HEK293 (cell line): ENCODE measurements around the gene MCRIP1.
A peak's percentile ranks its signal among the peaks of the same experiment; 100 is the strongest.

Experiments used
- BCL11B ChIP-seq: fragments of 450-650 bp; formaldehyde crosslinking; IDR thresholded peaks from 2 replicates; pipeline ENCODE4 v1.5.1; 2016; ENCODE audit warnings: low read depth, missing biosample characterization, missing genetic modification characterization
- GLIS1 ChIP-seq: fragments of 450-650 bp; formaldehyde crosslinking; IDR thresholded peaks from 2 replicates; pipeline ENCODE4 v1.5.1; 2016; ENCODE audit warnings: missing biosample characterization, missing genetic modification characterization
- GLIS2 ChIP-seq: fragments of 450-650 bp; formaldehyde crosslinking; IDR thresholded peaks from 2 replicates; pipeline ENCODE4 v1.5.1; 2016; ENCODE audit warnings: missing biosample characterization, missing genetic modification characterization
- KLF8 ChIP-seq: fragments of 450-650 bp; formaldehyde crosslinking; IDR thresholded peaks from 2 replicates; pipeline ENCODE4 v1.5.1; 2016; ENCODE audit warnings: missing biosample characterization, missing genetic modification characterization
- MYNN ChIP-seq: fragments of 450-650 bp; formaldehyde crosslinking; IDR thresholded peaks from 2 replicates; pipeline ENCODE4 v1.5.1; 2016; ENCODE audit warnings: missing biosample characterization, missing genetic modification characterization, borderline replicate concordance
- OSR2 ChIP-seq: fragments of 450-650 bp; formaldehyde crosslinking; IDR thresholded peaks from 2 replicates; pipeline ENCODE4 v1.5.1; 2016; ENCODE audit warnings: missing biosample characterization, missing genetic modification characterization
- WT1 ChIP-seq: fragments of 450-650 bp; formaldehyde crosslinking; IDR thresholded peaks from 2 replicates; pipeline ENCODE4 v1.5.1; 2016; ENCODE audit warnings: missing biosample characterization, missing genetic modification characterization
- YY1 ChIP-seq: fragments of 450-650 bp; formaldehyde crosslinking; IDR thresholded peaks from 2 replicates; pipeline ENCODE4 v1.5.1; 2018; ENCODE audit warnings: missing biosample characterization, missing genetic modification characterization
- ZBTB17 ChIP-seq: fragments of 450-650 bp; formaldehyde crosslinking; IDR thresholded peaks from 2 replicates; pipeline ENCODE4 v1.5.1; 2016; ENCODE audit warnings: missing biosample characterization, missing genetic modification characterization
- ZBTB20 ChIP-seq: fragments of 450-650 bp; formaldehyde crosslinking; IDR thresholded peaks from 2 replicates; pipeline ENCODE4 v1.5.1; 2016; ENCODE audit warnings: missing biosample characterization, missing genetic modification characterization
- ZNF146 ChIP-seq: fragments of 450-650 bp; formaldehyde crosslinking; IDR thresholded peaks from 2 replicates; pipeline ENCODE4 v1.5.1; 2016; ENCODE audit warnings: missing biosample characterization, missing genetic modification characterization
- ZNF157 ChIP-seq: fragments of 450-650 bp; formaldehyde crosslinking; IDR thresholded peaks from 2 replicates; pipeline ENCODE4 v1.5.1; 2016; ENCODE audit warnings: missing biosample characterization, missing genetic modification characterization
- ZNF174 ChIP-seq: fragments of 450-650 bp; formaldehyde crosslinking; IDR thresholded peaks from 2 replicates; pipeline ENCODE4 v1.5.0; 2017; ENCODE audit warnings: missing biosample characterization, mild to moderate bottlenecking, missing genetic modification characterization
- ZNF266 ChIP-seq: fragments of 450-650 bp; formaldehyde crosslinking; IDR thresholded peaks from 2 replicates; pipeline ENCODE4 v1.5.1; 2016; ENCODE audit warnings: missing biosample characterization, missing genetic modification characterization, low read depth
- ZNF335 ChIP-seq: fragments of 450-650 bp; formaldehyde crosslinking; conservative IDR thresholded peaks from 2 replicates; pipeline ENCODE4 v1.5.1; 2016; ENCODE audit warnings: missing biosample characterization, missing genetic modification characterization
- ZNF350 ChIP-seq: fragments of 450-650 bp; formaldehyde crosslinking; IDR thresholded peaks from 2 replicates; pipeline ENCODE4 v1.5.0; 2017; ENCODE audit warnings: missing biosample characterization, mild to moderate bottlenecking, missing genetic modification characterization
- ZNF391 ChIP-seq: fragments of 450-650 bp; formaldehyde crosslinking; IDR thresholded peaks from 2 replicates; pipeline ENCODE4 v1.5.1; 2016; ENCODE audit warnings: low read depth, missing biosample characterization, missing genetic modification characterization, borderline replicate concordance
- ZNF433 ChIP-seq: fragments of 450-650 bp; formaldehyde crosslinking; IDR thresholded peaks from 2 replicates; pipeline ENCODE4 v1.5.1; 2016; ENCODE audit warnings: missing biosample characterization, missing genetic modification characterization, low read depth
- ZNF473 ChIP-seq: fragments of 450-650 bp; formaldehyde crosslinking; IDR thresholded peaks from 2 replicates; pipeline ENCODE4 v1.5.1; 2017; ENCODE audit warnings: missing biosample characterization, missing genetic modification characterization
- ZNF544 ChIP-seq: fragments of 450-650 bp; formaldehyde crosslinking; IDR thresholded peaks from 2 replicates; pipeline ENCODE4 v1.5.0; 2017; ENCODE audit warnings: missing biosample characterization, missing genetic modification characterization
- ZNF555 ChIP-seq: fragments of 450-650 bp; formaldehyde crosslinking; conservative IDR thresholded peaks from 2 replicates; pipeline ENCODE4 v1.5.1; 2017; ENCODE audit warnings: missing biosample characterization, mild to moderate bottlenecking, missing genetic modification characterization, inconsistent platforms
- ZNF571 ChIP-seq: fragments of 450-650 bp; formaldehyde crosslinking; IDR thresholded peaks from 2 replicates; pipeline ENCODE4 v1.5.0; 2017; ENCODE audit warnings: missing biosample characterization, missing genetic modification characterization
- ZNF626 ChIP-seq: fragments of 450-650 bp; sonication (Bioruptor Pico); formaldehyde crosslinking; IDR thresholded peaks from 2 replicates; pipeline ENCODE4 v1.5.1; 2018; ENCODE audit warnings: missing biosample characterization, missing genetic modification characterization, inconsistent platforms
- ZNF629 ChIP-seq: fragments of 450-650 bp; formaldehyde crosslinking; IDR thresholded peaks from 2 replicates; pipeline ENCODE4 v1.5.1; 2017; ENCODE audit warnings: missing biosample characterization, missing genetic modification characterization
- ZSCAN23 ChIP-seq: fragments of 450-650 bp; formaldehyde crosslinking; IDR thresholded peaks from 2 replicates; pipeline ENCODE4 v1.5.1; 2016; ENCODE audit warnings: missing biosample characterization, missing genetic modification characterization
- TF ChIP-seq, protein P1 (sequence below): fragments of 450-650 bp; formaldehyde crosslinking; IDR thresholded peaks from 2 replicates; pipeline ENCODE4 v1.5.1; 2016; ENCODE audit warnings: missing biosample characterization, missing genetic modification characterization
- TF ChIP-seq, protein P2 (sequence below): fragments of 450-650 bp; formaldehyde crosslinking; IDR thresholded peaks from 2 replicates; pipeline ENCODE4 v1.5.1; 2016; ENCODE audit warnings: missing biosample characterization, missing genetic modification characterization
- TF ChIP-seq, protein P3 (sequence below): fragments of 450-650 bp; formaldehyde crosslinking; optimal IDR thresholded peaks from 2 replicates; pipeline ENCODE3; 2016; ENCODE audit warnings: missing biosample characterization, mild to moderate bottlenecking, missing genetic modification characterization
- TF ChIP-seq, protein P4 (sequence below): fragments of 450-650 bp; formaldehyde crosslinking; IDR thresholded peaks from 2 replicates; pipeline ENCODE4 v1.5.1; 2016; ENCODE audit warnings: missing biosample characterization, missing genetic modification characterization
- TF ChIP-seq, protein P5 (sequence below): fragments of 450-650 bp; formaldehyde crosslinking; IDR thresholded peaks from 2 replicates; pipeline ENCODE4 v1.5.1; 2016; ENCODE audit warnings: missing biosample characterization, missing genetic modification characterization

Gene MCRIP1

DNA sequence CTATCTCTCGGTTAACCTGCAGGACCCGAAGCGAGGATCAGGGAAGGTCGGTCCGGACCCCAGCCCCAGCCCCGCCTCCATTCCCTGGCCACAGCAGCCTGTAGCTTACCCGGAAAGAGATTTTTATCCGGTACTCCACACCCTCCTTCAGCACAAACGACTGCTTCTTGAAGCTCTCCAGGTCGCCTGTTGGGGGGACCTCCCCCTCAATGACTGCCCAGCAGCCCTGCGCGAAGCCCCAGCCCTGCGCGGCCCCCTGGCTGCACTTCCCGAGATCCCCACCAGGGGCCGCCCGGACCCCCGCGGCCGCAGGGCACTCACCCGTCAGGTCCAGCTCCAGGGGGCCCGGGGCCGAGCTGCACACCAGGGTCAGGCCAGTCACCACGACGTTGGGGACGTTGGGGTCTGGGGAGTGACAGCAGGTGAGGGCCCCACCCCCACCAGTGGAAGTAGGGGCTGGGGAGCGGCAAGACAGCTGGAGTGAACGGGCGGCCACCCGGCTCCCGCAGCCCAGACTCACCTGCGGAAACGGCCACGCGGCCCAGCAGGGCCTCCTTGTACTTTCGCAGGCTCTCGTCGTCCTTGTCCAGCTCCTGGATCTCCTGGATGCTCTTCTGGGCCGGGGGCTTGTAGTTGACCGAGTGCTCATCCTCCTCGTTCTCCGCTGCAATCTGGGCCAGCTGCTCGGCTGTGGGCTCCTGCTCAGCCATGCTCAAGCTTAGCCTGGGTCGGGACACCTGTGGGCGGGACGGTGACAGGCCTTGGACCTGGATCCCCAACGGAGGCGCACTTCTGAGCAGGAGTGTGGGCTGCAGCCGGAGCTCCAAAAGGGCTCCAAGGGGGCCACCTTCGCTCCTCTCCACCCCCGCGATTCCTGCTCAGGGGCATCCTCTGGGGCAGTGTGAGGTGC is 36.4 kb upstream of the MCRIP1 start (continued):
- TF ChIP-seq ZNF571 (tag by site-specific recombination) (no peak), OSR2 (tag by site-specific recombination) (no peak), ZNF266 (tag by site-specific recombination) (no peak), ZNF544 (tag by site-specific recombination) (no peak), ZNF157 (tag by site-specific recombination) (no peak), YY1 (tag by site-specific recombination) (peak; percentile 22; the same call in 1 of the 2 replicates), WT1 (tag by site-specific recombination) (peak; percentile 53; the same call in 1 of the 2 replicates), ZSCAN23 (tag by site-specific recombination) (peak; percentile 70; the same call in 1 of the 2 replicates), ZNF335 (tag by site-specific recombination) (no peak; the same call in 1 of the 2 replicates), ZNF626 (tag by site-specific recombination) (no peak), KLF8 (peak; percentile 17; the same call in 1 of the 2 replicates), ZNF555 (tag by site-specific recombination) (no peak), GLIS2 (peak; percentile 96), ZNF146 (tag by site-specific recombination) (0 out of 2 replicates have a peak, but pooled peaks have one; percentile 7), MYNN (tag by site-specific recombination) (no peak), ZBTB20 (peak; percentile 96), ZNF174 (tag by site-specific recombination) (no peak), ZNF433 (no peak), ZNF473 (tag by site-specific recombination) (no peak), BCL11B (tag by site-specific recombination) (peak; percentile 95), ZNF350 (tag by site-specific recombination) (no peak), ZBTB17 (tag by site-specific recombination) (peak; percentile 57; the same call in 1 of the 2 replicates), ZNF391 (no peak; the same call in 1 of the 2 replicates), ZNF629 (no peak; the same call in none of the 2 replicates), GLIS1 (tag by site-specific recombination) (peak; percentile 97)
- TF ChIP-seq, protein P1, sequence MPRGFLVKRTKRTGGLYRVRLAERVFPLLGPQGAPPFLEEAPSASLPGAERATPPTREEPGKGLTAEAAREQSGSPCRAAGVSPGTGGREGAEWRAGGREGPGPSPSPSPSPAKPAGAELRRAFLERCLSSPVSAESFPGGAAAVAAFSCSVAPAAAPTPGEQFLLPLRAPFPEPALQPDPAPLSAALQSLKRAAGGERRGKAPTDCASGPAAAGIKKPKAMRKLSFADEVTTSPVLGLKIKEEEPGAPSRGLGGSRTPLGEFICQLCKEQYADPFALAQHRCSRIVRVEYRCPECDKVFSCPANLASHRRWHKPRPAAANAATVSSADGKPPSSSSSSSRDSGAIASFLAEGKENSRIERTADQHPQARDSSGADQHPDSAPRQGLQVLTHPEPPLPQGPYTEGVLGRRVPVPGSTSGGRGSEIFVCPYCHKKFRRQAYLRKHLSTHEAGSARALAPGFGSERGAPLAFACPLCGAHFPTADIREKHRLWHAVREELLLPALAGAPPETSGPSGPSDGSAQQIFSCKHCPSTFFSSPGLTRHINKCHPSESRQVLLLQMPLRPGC (tag by site-specific recombination) = peak; percentile 30
- TF ChIP-seq, protein P2, sequence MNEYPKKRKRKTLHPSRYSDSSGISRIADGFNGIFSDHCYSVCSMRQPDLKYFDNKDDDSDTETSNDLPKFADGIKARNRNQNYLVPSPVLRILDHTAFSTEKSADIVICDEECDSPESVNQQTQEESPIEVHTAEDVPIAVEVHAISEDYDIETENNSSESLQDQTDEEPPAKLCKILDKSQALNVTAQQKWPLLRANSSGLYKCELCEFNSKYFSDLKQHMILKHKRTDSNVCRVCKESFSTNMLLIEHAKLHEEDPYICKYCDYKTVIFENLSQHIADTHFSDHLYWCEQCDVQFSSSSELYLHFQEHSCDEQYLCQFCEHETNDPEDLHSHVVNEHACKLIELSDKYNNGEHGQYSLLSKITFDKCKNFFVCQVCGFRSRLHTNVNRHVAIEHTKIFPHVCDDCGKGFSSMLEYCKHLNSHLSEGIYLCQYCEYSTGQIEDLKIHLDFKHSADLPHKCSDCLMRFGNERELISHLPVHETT (tag by site-specific recombination) = peak; percentile 48; the same call in 1 of the 2 replicates
- TF ChIP-seq, protein P3, sequence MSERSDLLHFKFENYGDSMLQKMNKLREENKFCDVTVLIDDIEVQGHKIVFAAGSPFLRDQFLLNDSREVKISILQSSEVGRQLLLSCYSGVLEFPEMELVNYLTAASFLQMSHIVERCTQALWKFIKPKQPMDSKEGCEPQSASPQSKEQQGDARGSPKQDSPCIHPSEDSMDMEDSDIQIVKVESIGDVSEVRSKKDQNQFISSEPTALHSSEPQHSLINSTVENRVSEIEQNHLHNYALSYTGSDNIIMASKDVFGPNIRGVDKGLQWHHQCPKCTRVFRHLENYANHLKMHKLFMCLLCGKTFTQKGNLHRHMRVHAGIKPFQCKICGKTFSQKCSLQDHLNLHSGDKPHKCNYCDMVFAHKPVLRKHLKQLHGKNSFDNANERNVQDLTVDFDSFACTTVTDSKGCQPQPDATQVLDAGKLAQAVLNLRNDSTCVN (tag by site-specific recombination) = peak; percentile 81
- TF ChIP-seq, protein P4, sequence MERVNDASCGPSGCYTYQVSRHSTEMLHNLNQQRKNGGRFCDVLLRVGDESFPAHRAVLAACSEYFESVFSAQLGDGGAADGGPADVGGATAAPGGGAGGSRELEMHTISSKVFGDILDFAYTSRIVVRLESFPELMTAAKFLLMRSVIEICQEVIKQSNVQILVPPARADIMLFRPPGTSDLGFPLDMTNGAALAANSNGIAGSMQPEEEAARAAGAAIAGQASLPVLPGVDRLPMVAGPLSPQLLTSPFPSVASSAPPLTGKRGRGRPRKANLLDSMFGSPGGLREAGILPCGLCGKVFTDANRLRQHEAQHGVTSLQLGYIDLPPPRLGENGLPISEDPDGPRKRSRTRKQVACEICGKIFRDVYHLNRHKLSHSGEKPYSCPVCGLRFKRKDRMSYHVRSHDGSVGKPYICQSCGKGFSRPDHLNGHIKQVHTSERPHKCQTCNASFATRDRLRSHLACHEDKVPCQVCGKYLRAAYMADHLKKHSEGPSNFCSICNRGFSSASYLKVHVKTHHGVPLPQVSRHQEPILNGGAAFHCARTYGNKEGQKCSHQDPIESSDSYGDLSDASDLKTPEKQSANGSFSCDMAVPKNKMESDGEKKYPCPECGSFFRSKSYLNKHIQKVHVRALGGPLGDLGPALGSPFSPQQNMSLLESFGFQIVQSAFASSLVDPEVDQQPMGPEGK (tag by site-specific recombination) = peak; percentile 53
- TF ChIP-seq, protein P5, sequence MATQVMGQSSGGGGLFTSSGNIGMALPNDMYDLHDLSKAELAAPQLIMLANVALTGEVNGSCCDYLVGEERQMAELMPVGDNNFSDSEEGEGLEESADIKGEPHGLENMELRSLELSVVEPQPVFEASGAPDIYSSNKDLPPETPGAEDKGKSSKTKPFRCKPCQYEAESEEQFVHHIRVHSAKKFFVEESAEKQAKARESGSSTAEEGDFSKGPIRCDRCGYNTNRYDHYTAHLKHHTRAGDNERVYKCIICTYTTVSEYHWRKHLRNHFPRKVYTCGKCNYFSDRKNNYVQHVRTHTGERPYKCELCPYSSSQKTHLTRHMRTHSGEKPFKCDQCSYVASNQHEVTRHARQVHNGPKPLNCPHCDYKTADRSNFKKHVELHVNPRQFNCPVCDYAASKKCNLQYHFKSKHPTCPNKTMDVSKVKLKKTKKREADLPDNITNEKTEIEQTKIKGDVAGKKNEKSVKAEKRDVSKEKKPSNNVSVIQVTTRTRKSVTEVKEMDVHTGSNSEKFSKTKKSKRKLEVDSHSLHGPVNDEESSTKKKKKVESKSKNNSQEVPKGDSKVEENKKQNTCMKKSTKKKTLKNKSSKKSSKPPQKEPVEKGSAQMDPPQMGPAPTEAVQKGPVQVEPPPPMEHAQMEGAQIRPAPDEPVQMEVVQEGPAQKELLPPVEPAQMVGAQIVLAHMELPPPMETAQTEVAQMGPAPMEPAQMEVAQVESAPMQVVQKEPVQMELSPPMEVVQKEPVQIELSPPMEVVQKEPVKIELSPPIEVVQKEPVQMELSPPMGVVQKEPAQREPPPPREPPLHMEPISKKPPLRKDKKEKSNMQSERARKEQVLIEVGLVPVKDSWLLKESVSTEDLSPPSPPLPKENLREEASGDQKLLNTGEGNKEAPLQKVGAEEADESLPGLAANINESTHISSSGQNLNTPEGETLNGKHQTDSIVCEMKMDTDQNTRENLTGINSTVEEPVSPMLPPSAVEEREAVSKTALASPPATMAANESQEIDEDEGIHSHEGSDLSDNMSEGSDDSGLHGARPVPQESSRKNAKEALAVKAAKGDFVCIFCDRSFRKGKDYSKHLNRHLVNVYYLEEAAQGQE (tag by site-specific recombination) = 0 out of 2 replicates have a peak, but pooled peaks have one; percentile 45
